GM18526 (cell line): ENCODE results near the gene TNNI3K.

ENCODE experiments used
- POLR2A ChIP-seq: IDR thresholded peaks from 3 replicates; pipeline ENCODE4 v1.6.1; 2011; ENCODE audit not compliant: insufficient read length; ENCODE audit errors: extremely low read depth

Gene TNNI3K

DNA sequence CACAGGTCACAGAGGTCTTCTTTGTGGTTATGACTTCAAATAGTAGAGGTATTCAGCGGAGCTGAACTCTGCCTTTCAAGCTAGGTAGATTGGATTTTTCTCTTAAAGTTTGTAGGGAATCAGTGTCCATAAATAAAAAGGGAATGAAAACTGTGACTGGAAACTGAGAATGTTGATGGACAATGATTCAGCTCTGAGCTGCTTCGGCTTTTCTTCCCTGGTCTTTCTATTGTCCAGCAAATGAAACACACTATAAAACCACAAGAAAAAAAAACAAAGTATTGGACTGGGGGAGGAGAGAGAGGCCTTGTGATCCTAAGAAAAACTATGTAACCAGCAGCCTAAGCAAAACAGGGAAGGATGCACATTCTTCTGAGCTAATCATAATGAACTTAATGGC is 11.1 kb downstream of the TNNI3K start:
- TF ChIP-seq POLR2A = no peak

DNA sequence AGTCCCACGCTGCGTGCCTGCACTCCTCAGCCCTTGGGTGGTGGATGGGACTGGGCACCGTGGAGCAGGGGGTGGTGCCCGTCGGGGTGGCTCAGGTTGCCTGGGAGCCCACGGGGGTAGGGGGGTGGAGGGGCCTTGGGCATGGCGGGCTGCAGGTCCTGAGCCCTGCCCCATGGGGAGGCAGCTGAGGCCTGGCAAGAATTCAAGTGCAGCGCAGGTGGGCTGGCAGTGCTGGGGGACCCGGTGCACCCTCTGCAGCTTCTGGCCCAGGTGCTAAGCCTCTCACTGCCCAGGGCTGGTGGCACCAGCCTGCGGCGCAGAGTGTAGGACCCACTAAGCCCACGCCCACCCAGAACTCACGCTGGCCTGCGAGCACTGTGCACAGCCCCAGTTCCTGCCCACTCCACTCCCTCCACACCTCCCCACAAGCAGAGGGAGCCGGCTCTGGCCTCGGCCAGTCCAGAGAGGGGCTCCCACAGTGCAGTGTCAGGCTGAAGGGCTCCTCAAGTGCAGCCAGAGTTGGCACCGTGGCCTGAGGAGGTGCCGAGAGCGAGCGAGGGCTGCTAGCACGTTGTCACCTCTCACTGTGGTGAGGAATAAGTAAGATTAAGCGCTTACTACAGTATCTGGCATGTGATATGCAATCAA is 12.8 kb downstream of the TNNI3K start:
- TF ChIP-seq POLR2A = no peak

DNA sequence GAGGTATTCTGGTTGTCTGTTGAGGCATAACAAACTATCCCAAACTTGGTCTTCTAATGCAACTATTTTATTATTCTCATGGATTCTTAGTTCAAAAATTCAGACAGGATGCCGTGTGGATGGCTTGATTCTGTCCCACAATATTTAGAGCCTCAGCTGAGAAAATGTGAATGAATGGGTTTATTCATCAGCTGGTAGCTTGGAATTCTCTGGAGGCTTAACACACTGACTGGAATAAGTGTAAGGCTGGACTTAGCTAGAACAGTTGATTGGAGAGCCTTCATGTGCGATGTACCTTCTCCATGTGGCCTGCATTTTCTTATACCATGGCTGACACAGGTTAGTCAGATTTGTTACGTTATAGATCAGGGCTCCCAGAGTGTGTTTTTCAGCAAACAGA is 30.8 kb downstream of the TNNI3K start:
- TF ChIP-seq POLR2A = no peak

DNA sequence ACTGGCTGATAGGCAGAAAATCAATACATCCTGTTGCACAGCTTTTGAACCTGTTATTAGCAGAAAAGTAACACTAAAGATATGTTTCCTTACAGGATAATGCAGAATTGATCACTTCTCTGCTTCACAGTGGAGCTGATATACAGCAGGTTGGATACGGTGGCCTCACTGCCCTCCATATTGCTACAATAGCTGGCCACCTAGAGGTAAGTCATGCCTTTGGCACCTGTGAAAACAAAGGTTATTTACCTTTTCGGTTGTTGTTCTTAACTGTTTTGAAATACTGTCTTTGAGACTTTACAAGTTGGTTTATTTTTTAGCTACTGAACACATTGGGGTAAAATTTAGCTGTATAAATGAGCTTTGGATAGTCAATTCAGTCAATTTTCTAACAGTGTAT is 36.3 kb downstream of the TNNI3K start:
- TF ChIP-seq POLR2A = no peak

DNA sequence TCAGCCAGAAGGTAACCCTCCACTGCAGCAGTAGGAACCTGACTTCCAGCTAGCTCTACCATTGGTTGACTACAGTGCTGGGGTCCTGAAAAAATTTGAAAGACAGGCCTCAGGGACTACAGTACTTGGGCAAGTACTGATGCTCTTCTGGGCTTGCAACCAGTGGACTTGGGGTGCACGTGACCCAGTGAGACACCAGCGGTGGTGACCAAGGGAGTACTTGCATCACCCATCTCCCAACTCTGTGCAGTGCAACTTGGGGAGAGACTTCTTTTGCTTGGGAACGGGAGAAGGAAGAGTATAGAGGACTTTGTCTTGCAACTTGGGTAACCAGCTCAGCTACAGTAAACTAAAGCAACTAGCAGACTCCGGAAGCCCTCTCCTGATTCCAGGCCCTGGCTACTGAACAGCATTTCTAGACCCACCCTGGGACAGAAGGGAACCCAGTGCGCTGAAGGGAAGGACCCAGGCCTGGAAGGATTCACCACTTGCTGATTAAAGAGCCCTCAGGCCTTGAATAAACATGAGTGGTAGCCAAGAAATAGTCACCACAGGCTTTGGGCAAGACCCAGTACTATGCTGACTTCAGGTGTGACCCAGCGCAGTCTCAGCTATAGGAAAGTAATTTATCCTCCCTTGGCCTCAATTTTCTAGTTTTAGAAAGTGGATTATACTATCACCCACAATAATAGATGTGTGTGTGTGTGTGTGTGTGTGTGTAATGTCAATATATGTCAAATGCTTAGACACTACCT is 45.6 kb downstream of the TNNI3K start:
- no peak for TF ChIP-seq POLR2A

DNA sequence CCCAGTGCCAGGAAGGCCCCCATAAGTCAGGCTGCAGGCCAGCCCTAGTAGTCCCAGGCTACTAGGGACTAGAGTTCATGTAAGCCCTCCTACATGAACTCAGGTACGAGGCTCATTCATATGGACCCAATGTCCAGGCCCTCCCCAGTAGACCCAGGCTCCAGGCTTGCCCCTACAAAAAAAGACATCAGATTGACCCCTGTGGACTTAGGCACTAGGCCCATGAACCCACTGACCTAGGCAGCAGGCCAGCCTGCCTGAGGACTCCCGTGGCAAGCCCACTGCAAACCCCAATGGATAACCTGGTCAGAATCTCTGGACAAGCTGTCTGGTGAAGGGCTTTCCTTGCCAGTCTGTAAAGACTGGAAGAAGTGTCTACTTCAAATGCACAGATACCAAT is 51.2 kb downstream of the TNNI3K start:
- no peak for TF ChIP-seq POLR2A

DNA sequence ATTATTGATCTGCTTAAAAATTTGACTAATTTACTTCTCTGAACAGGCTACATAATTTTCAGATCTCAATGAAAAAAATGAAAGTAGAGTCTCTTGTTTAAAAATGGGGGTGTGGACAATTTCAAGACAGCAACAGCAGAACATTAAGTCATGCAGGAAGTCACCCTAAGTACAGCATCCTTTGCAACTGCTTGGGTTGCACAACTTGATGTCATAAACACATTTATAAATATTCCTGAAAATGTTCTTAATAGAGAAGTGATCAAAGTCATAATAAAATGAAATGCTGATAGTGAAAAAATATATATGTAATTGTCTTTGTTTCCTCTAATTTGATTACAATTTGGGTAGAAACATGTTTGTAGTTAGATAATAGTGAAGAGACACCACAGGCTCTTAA is 79.3 kb downstream of the TNNI3K start:
- TF ChIP-seq POLR2A = no peak

DNA sequence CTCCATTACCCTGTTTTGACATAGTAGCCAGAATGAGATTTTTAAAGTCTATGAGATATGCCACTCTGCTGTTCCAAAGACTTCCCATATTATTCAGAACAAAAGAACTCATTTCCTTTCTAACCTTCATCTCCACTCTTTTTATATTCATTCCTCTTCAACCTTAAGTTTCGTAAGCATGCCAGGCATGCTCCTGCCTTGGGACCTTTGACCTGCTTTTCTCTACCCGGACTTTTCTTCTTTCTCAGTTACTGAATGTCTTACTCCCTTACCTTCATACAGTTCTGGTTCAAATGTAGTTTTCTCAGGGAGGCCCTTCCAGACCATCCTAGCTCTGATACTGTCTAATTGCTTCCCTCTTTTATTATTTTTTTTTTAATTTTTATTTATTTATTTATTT is 81.1 kb downstream of the TNNI3K start:
- TF ChIP-seq POLR2A = no peak

DNA sequence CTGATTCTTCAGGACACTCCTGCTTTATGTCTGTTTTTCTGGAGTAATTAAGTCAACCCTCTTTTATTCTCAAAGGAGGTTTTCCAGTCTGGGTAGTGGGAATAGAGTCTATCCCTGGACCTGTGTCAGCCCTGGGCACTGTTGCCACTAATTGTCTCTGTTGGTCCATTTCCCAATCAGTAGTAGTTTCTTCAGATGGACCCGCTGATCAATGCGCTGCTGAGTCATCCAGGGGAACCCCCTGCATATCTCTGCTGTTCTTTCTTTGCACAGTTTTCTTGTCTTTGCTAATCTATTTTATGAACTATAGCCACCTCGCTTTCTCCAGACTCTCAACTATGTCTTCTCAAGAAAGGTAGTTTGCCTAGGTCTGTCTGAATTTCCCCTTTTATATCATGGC is 82.5 kb downstream of the TNNI3K start:
- no peak for TF ChIP-seq POLR2A

DNA sequence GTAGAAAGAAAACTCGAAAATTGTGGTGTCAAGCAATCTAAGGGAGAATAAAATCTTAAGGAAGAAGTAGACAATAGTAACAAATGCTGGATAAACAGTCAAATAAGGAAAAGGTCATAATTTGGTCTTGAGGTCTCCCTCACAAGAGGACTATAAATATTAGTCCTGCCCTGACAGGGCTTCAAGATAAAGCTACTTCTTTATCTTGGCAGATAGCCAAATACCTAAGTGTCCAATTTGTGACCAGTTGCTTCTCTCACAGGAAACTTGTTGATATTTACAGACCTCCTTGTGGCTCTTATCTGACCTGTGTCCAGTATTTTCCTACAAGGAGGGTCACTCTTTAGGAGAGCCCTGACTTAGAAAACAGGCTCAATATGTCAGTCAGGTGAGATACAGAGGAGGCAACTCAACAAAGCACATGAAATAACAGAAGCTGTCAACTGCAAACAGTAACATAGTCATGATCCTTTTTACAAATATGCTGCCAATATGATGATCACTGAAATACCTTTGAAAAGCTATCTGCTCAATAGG is 88.8 kb downstream of the TNNI3K start:
- TF ChIP-seq POLR2A = no peak

DNA sequence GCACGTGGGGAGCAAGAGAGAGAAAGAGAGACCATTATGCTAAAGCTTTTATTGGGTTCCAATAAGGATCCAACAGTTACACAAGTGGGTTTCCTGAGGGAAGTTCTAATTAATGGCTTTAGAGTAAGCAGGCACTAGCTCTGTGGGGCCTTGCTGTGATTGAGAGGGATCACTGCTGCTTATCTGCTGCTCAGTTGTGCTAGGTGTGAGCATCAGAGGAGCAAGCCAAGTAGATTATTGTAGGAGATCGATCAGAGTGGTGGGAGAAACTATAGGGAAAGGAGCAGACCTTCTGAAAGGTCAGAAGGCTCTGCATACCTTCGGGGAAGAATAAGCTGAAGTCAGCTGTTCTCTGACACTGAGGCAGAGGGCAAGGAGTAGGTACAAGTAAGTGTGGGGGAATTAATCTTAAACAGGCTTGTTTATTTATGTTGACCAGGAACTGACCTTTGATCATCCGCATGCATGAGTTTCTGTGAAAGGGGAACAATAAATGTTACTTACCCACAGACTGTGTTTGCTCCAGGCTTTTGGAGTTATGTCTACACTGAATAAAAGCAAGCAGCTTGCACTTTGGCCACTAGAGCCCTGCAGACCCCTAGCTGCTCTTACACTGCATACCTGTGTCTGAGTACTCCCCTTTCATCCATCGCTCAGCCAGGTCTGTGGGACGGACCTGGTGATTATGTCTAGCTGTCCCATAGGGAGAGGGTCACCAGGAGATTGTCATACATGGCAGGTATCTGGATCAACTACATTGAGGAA is 89.7 kb downstream of the TNNI3K start:
- TF ChIP-seq POLR2A = no peak

DNA sequence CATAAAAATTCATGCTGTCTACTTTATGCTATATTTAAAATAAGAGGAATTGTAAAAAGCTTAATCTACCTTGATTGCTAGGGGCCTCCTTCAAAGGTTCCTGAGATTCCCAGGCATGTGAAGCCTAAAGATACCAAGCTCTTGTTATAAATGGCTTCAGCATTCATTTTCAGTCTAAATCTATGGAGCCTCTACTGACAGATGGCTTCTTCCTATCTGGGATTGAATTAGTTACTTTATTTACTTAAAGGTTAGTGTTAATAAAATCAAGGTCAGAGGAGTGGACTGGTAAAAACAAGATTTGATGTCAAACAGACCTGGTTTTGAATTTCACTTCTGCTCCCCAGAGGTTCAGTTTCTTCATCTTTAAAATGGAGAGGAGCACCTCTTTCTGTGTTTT is 93.7 kb downstream of the TNNI3K start:
- no peak for TF ChIP-seq POLR2A

DNA sequence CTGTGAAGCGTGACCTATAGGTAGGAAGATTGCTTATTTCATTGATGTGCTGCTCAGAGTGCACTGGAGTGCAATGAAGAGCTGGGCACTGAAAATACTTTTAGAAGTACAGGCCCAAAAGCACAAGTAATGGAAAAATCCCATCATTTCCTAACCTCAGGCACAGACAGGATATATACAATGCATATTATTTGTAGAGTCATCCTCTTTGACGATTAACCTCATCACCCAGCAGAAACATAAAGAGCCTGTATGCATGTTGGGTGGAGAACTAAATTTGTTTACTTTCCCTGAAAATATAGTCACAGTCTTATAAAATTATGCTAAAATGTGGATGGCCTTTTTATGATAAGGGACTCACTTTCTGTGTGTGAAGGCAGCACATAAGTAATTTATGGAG is 98.1 kb downstream of the TNNI3K start:
- TF ChIP-seq POLR2A = no peak

DNA sequence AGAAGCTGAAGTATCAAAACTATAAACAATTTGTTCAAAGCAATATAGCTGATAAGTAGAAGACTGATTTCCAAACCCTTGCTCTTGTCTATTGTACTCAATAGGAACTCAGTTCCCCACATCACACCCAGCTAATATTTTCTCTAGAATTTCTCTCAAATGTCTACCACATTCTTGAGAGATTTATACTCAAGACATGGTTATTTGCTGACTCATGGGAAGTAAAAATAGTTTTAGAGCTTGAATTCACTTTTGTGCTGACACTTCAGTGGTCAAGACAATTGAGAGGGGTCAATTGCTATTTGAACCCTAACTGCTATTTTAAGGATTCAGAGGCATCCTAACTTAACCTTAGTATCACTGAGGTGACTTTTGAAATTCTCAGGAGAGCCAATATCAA is 99.0 kb downstream of the TNNI3K start:
- no peak for TF ChIP-seq POLR2A

DNA sequence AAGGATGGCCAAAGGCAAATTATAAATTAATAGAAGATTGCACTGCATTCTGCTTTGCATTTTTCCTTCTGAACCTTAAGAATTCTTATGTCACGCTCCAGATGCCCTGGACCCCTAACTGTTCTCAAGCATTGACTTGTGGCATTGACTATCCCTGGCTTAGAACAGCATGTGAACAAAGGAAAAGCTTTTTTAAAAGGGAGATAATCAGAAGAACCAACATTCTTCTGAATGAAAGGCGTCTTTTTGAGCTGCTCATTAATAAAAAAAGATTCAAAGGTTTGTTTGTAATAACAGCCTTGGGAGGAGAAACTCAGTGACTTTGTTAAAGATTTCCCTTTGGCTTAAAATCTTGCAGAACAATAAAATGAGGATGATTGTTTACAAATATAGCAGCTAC is 105.5 kb downstream of the TNNI3K start:
- no peak for TF ChIP-seq POLR2A
